ENCODE data around the gene WWOX.

WWOX gene

GRCh38 chr16:78896280-78896679 is 796.8 kb downstream of the WWOX start:
- H3K4me2 ChIP-seq, result no peak overlapping the region
- H3K27ac ChIP-seq, result no peak overlapping the region
- no peak overlapping the region for H2AFZ ChIP-seq (ENCODE audit: low read depth)

GRCh38 chr16:78897299-78897698 is 797.8 kb downstream of the WWOX start:
- TF ChIP-seq, protein P1, sequence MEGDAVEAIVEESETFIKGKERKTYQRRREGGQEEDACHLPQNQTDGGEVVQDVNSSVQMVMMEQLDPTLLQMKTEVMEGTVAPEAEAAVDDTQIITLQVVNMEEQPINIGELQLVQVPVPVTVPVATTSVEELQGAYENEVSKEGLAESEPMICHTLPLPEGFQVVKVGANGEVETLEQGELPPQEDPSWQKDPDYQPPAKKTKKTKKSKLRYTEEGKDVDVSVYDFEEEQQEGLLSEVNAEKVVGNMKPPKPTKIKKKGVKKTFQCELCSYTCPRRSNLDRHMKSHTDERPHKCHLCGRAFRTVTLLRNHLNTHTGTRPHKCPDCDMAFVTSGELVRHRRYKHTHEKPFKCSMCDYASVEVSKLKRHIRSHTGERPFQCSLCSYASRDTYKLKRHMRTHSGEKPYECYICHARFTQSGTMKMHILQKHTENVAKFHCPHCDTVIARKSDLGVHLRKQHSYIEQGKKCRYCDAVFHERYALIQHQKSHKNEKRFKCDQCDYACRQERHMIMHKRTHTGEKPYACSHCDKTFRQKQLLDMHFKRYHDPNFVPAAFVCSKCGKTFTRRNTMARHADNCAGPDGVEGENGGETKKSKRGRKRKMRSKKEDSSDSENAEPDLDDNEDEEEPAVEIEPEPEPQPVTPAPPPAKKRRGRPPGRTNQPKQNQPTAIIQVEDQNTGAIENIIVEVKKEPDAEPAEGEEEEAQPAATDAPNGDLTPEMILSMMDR (conservative IDR thresholded peaks at IDR 0.05; ENCODE audit: low read depth, low read length), result no peak
- no peaks in the 10 kb centered on the region for H3K27me3 ChIP-seq (ENCODE audit: insufficient read depth, low read depth)
- H4K20me1 ChIP-seq (ENCODE audit: insufficient read depth), result no peaks in the 10 kb centered on the region
- no peak overlapping the region for H3K4me3 ChIP-seq (IDR thresholded peaks at IDR 0.05; ENCODE audit: insufficient read depth, low read depth, low read length)
- no peaks in the 10 kb centered on the region for H3K36me3 ChIP-seq (ENCODE audit: insufficient read depth)
- H3K4me2 ChIP-seq, result no peak overlapping the region
- no peaks in the 10 kb centered on the region for H3K4me1 ChIP-seq (ENCODE audit: low read depth, poor library complexity, severe bottlenecking)
- H3K27ac ChIP-seq, result no peak overlapping the region
- no peak overlapping the region for H2AFZ ChIP-seq (ENCODE audit: low read depth)
- H3K79me2 ChIP-seq (ENCODE audit: insufficient read depth, low read depth), result no peaks in the 10 kb centered on the region
- no peak overlapping the region for H3K9ac ChIP-seq

More at GRCh38 chr16:78896280-78896679, 796.8 kb downstream of the WWOX start:
- H3K4me1 ChIP-seq (ENCODE audit: low read depth, poor library complexity, severe bottlenecking), result no peaks in the 10 kb centered on the region
- H4K20me1 ChIP-seq (ENCODE audit: insufficient read depth), result no peaks in the 10 kb centered on the region
- TF ChIP-seq, protein P1 (conservative IDR thresholded peaks at IDR 0.05; ENCODE audit: low read depth, low read length), result no peak
- H3K4me3 ChIP-seq (IDR thresholded peaks at IDR 0.05; ENCODE audit: insufficient read depth, low read depth, low read length), result no peak overlapping the region
- H3K9ac ChIP-seq, result no peak overlapping the region
- H3K27me3 ChIP-seq (ENCODE audit: insufficient read depth, low read depth), result no peaks in the 10 kb centered on the region
- no peaks in the 10 kb centered on the region for H3K79me2 ChIP-seq (ENCODE audit: insufficient read depth, low read depth)
- no peaks in the 10 kb centered on the region for H3K36me3 ChIP-seq (ENCODE audit: insufficient read depth)

DNA sequence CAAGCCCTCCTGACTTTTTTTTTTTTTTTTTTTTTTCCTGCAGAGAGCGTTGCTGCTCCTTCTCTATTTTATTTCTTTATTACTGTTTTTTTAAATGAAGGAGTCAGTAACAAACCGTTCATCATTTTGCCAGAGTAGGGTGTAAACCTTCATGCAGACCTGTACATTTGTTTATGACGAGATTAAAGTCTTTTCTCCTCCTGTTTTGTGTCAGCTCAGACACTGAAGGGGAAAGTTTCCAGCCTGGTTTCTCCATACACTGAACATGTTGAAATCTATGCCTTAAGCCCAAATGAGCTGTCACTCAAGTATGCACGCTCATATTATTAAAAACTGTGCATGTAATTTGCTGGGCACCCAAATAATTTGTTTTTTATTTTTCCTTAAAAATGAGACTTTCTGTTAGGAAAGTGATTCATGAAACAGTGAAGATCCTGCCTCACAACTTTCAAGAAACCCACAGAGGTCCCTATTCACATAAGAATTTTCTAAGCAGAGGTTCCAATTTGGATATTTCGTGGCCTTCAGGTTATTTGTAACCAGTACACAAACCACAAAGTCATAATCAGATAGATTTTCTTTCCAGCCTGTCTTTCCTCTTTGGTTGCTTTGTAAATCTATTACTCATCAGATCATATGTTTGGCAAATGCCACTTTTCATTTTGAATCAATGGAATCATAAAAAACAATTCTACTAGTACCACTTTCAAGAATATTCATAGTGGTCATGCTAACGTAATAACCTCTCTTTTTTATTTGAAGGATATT is 800.8 kb downstream of the WWOX start:
- H3K4me2 ChIP-seq, result no peak overlapping the region
- H4K20me1 ChIP-seq (ENCODE audit: insufficient read depth), result no peaks in the 10 kb centered on the region
- H2AFZ ChIP-seq (ENCODE audit: low read depth), result no peak overlapping the region
- no peaks in the 10 kb centered on the region for H3K4me1 ChIP-seq (ENCODE audit: low read depth, poor library complexity, severe bottlenecking)
- no peak overlapping the region for H3K4me3 ChIP-seq (IDR thresholded peaks at IDR 0.05; ENCODE audit: insufficient read depth, low read depth, low read length)
- H3K79me2 ChIP-seq (ENCODE audit: insufficient read depth, low read depth), result no peaks in the 10 kb centered on the region
- TF ChIP-seq, protein P1 (conservative IDR thresholded peaks at IDR 0.05; ENCODE audit: low read depth, low read length), result no peak
- no peaks in the 10 kb centered on the region for H3K27me3 ChIP-seq (ENCODE audit: insufficient read depth, low read depth)
- no peak overlapping the region for H3K9ac ChIP-seq
- H3K27ac ChIP-seq, result no peak overlapping the region
- H3K36me3 ChIP-seq (ENCODE audit: insufficient read depth), result no peaks in the 10 kb centered on the region

GRCh38 chr16:78900966-78901365 is 801.5 kb downstream of the WWOX start:
- H2AFZ ChIP-seq (ENCODE audit: low read depth), result no peak overlapping the region
- no peak overlapping the region for H3K9ac ChIP-seq
- H4K20me1 ChIP-seq (ENCODE audit: insufficient read depth), result no peaks in the 10 kb centered on the region
- H3K27ac ChIP-seq, result no peak overlapping the region
- TF ChIP-seq, protein P1 (conservative IDR thresholded peaks at IDR 0.05; ENCODE audit: low read depth, low read length), result no peak
- no peaks in the 10 kb centered on the region for H3K79me2 ChIP-seq (ENCODE audit: insufficient read depth, low read depth)
- H3K4me3 ChIP-seq (IDR thresholded peaks at IDR 0.05; ENCODE audit: insufficient read depth, low read depth, low read length), result no peak overlapping the region
- no peak overlapping the region for H3K4me2 ChIP-seq
- H3K27me3 ChIP-seq (ENCODE audit: insufficient read depth, low read depth), result no peaks in the 10 kb centered on the region
- H3K4me1 ChIP-seq (ENCODE audit: low read depth, poor library complexity, severe bottlenecking), result no peaks in the 10 kb centered on the region
- H3K36me3 ChIP-seq (ENCODE audit: insufficient read depth), result no peaks in the 10 kb centered on the region

Measured in KMS-11 (cell line).